ENCODE data around the gene CEP131.

- no peak for TF ChIP-seq CTCF (IDR thresholded peaks at IDR 0.05)
- TF ChIP-seq POLR2AphosphoS5 (IDR thresholded peaks at IDR 0.05) = no peak
- no peak for TF ChIP-seq POLR2A (IDR thresholded peaks at IDR 0.05)
These were observed 55.6 kb downstream of the CEP131 start for GRCh38 chr17:81167194-81167524.
